ENCODE data around the gene NPAT.
"Not testable (repeated sequence)": the region's sequence is repeated elsewhere in the genome, so short reads cannot be mapped to it uniquely, and the experiment has no call there.

NPAT gene

GRCh38 chr11:108218912-108219783 is 3.3 kb downstream of the NPAT start:
- DNase-seq: no peak

- DNase-seq: no peak
Observed at GRCh38 chr11:108218455-108218854, 4.0 kb downstream of the NPAT start.

DNA sequence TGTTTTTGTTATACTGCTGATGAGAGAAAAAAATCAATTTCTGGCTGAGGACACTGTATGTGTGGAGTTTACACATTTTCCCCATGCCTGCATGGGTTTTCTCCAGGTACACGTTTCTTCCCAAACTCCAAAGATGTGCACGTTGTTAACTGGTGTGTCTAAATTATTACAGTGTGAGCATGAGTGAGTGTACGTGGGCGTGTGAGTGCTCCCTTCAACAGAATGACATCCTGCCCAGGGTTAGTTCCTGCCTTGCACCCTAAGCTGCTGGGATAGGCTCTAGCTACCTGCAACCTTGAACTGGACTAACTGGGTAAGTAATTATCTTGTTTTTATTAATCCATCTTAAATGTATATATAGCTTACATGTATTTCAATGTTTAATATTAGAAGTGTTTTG is 5.5 kb downstream of the NPAT start:
- DNase-seq: no peak

GRCh38 chr11:108213784-108214183 is 8.7 kb downstream of the NPAT start:
- DNase-seq: no peak

DNA sequence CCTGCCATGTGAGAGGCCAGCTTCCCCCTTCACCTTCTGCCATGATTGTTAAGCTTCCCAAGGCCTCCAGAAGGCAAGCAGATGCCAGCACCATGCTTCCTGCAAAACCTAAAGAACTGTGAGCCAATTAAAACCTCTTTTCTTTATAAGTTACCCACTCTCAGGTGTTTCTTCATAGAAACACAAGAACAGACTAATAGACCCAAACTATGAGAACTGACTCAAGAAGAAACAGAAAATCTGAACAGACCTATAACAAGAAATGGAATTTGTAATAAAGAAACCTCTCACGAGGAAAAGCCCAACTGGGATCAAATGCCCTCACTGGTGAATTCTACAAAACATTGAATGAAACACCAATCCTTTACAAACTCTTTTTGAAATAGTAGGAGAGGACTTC is 12.0 kb downstream of the NPAT start:
- no peak for DNase-seq

- no peak for DNase-seq
Observed at GRCh38 chr11:108207683-108208060, 14.8 kb downstream of the NPAT start.

- no peak for DNase-seq
Observed at GRCh38 chr11:108206969-108207682, 15.3 kb downstream of the NPAT start.

DNA sequence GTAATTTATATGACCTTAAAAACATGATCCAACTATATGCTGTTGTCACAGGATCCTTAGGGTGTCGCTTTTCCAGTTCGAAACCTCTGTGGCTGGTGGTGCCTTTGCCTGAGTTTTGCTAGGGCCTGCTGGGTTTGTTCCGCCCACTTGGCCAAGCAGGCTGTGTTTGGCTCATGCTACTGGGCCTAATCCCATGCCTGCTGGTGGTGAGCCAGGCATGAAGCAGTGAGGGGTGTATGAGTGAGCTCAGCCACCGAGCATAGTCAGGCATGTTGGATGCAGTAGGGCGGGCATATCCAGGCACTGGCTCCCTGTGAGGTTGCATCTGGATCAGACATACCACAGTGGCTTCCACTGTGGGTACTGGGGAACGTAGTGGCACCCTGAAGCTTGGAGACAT is 16.3 kb downstream of the NPAT start:
- DNase-seq: no peak

- no peak for DNase-seq
Observed at GRCh38 chr11:108204929-108205499, 17.4 kb downstream of the NPAT start.

DNA sequence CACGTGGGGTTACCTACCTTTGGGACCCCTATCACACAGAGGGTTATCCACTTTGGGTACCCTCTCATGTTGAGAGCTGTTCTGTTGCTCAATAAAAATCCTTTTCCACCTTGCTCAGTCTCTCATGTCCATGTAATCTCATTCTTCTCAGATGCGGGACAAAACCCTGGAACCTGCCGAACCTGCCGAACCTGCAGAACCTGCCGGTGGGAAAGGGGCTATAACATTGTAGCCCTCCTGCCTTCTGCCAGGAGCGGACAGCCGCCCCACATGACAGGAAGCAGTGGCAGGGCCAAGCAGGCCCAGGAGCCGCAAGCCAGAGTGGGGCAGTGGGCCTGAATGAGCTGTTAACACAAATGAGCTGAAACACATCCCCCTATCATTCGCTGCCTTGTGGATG is 18.1 kb downstream of the NPAT start:
- DNase-seq: no peak

GRCh38 chr11:108203075-108203474 is 19.4 kb downstream of the NPAT start:
- no peak for DNase-seq

DNA sequence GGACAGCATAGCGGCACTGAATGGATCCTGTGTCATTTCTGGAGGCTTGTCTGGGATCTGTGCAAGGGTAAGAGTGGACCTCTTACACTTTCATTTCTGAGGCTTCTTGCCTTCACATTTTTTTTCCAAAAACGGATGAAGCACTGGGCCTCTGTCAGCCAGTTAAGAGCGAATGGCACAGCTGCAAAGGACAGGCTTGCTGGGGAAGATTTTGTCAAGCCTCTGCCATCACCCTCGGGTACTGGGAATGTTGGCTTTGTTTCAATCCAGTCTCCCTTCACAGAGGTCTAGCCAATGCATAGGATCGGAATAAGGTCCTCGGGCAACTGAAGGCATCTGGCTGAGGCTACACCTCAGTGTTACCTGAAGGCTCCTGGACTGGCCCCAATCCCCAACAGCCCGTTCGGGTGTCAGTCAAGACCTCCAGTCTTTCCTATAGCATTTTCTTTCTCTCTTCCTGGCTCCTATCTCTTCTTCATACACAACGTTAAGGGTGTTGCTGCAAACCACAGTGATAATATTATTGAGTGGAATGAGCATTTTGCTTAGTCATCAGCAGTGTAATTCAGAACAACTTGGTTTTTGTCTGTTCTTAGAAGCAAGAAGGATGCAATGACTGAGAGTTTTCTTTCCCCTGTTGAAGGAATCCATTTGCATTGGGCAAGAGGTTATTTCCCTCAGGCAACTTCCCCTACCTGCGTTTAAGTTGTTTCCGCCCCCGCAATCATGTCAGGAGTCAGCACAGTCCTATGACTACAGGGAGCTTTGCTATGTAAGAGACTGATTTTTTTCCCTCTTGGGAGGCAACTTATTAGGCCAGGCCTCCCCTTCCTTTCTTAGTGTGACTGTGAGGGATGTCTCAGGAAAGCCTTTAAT is 22.8 kb downstream of the NPAT start:
- peak in 1 of 4 experiments; percentile 17 for DNase-seq

DNA sequence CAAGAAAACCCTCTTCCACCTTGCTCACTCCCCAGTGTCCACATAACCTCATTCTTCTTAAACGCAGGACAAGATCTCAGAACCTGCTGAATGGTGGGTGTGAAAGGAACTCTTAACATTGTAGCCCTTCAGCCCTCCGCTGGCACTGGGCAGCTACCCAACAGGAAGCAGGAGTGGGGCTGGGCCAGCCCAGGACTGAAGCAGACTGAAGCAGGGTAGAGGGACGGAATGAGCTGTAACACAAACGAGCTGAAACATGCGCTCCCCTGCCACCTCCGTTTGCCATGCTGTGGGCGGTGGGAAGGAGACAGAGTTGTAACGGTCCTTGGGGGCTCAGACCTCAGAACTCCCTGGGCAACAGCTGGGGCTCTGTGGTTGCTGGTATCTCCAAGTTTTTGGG is 23.6 kb downstream of the NPAT start:
- DNase-seq: no peak

DNA sequence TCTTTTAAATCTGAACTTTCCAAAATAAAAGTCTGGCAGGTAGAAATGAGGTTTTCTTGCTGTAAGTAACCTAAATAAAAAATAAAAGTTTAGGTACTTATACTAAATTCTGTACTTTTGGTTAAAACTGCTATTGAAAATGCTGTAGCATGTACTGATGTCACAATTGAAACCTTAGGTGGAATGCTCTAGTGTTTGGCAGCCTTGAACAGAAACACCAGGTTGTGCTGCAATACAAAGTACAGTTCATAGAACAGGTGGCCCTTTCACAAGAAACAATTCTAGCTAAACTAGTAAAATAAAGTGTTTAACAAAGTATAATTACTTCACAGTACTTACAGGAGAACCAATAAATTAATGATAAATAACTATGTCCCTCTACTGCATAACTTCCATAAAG is 25.1 kb downstream of the NPAT start:
- DNase-seq: no peak

GRCh38 chr11:108196901-108197300 is 25.5 kb downstream of the NPAT start:
- no peak for DNase-seq

- no peak for DNase-seq
Observed at GRCh38 chr11:108193725-108194124, 28.7 kb downstream of the NPAT start.

- no peak for DNase-seq
Observed at GRCh38 chr11:108177570-108177969, 44.9 kb downstream of the NPAT start.

DNA sequence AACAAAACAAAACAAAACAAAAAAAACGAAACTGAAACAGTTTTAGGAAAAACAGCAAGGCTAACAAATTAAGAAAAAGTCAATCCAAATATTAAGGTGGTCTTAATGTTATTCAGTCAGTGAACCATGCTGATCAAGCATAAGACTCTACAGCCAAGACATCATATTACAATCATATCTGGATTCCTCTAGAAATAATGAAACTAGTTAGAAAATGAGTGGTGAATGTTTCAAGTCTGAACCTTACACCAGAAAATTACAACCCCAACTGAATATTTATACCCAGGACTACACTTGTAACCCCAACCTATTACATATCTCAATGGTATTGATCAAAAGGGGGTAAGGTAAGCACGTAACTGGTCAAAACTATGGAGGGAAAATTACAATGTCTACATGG is 52.3 kb downstream of the NPAT start:
- no peak for DNase-seq

DNA sequence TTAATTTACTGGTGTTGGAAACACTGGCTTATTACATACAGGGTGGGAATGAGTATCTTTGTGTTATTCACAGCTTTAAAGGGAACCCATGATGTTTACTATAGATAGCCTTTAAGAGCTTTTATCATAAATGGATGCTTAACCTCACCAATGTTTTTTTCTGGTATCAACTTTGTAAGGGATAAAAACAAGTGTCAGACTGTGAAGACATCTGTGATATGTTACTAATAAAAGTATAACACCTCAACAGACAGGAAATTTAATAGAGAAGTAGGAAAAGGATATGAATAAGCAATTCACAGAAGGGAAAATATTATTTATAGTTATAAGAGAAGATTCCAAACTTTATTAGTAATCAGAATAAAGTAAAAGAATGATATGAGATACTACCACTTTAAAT is 54.8 kb downstream of the NPAT start:
- no peak for DNase-seq

GRCh38 chr11:108162878-108163277 is 59.6 kb downstream of the NPAT start:
- DNase-seq: not testable (repeated sequence)

DNA sequence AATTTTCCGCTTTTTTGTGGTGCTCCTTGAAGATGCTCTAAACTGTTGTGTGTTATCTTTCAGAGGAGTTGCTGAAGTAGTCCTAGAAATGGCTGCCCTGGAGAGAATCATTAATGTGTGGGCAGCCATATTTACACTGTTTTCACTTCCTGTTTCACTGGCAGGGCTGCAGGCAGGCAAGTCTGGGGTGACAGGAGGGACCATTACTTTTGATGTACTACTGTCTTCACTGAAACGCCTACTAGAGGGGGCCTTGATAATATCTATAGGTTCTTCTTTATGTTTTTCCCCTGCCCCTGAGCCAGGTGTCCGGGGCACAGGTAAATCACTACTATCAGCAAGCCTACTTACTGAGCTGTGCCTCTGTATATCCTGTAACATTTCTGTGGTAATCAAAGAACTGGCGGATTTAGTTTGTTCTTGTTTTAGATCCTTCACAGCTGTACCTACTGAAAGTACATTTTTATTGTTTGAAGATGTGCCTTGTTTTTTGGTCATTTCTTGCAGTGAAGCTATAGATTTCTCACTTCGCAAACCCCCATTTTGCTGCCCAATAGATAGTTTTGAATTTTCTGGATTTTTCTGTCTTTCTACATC is 61.4 kb downstream of the NPAT start:
- no peak for DNase-seq

DNA sequence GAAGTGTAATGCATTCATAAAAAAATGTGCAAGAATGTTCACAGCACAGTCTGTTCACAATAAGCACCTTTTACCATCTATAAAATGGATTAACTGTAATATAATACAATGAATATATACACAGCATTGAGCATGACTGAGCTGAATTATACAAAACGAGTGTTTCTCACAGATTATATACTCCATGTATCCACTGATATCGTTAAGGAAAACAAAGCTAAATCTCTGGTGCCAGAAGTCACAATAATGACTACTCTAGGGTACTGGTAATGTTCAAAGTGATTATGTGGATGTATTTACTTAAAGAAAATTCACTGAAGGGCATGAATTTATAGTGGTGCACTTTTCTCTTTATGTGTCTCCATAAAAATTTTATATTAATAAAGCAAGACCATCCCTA is 67.8 kb downstream of the NPAT start:
- DNase-seq: no peak

- DNase-seq: no peak
Observed at GRCh38 chr11:108148556-108148955, 73.9 kb downstream of the NPAT start.
